CD14-positive monocyte (primary cell): ENCODE results near the gene ANTXR1. TPM values are rescaled to one million over a fixed set of nuclear protein-coding genes. Genes with fewer than 3 reads are reported as not detected.
A peak's percentile ranks its signal among the peaks of the same experiment; 100 is the strongest.

ENCODE experiments used
- DNase-seq, 3 donors: peaks; one replicate each; pipeline ENCODE4 v3.0.0-alpha.2; 2011 to 2022
- H2AFZ ChIP-seq: 2 replicates; pipeline ENCODE4 v1.6.0; 2012; ENCODE audit warnings: mild to moderate bottlenecking, low read depth, low read length, inconsistent platforms; ENCODE audit not compliant: insufficient read depth, poor library complexity, severe bottlenecking
- H3K27ac ChIP-seq, 2 donors: 1 replicate in 1 of 2; 2 replicates in 1 of 2; pipeline ENCODE4 v1.5.1; 2012 to 2013; ENCODE audit warnings: low read length in 2 of 2, control low read depth in 1 of 2, inconsistent platforms in 1 of 2, low read depth in 1 of 2, mild to moderate bottlenecking in 1 of 2
- H3K27me3 ChIP-seq, 2 donors: one replicate each; pipeline versions ENCODE4 v1.6.0 to v1.6.1; 2011 to 2013; ENCODE audit warnings: low read length in 2 of 2; ENCODE audit not compliant: control insufficient read depth in 2 of 2, insufficient read depth in 2 of 2
- H3K36me3 ChIP-seq, 2 donors: replicated peaks in 1 of 2; 1 replicate in 1 of 2; 2 replicates in 1 of 2; pipeline versions ENCODE4 v1.5.1 to v1.6.1; 2012 to 2013; ENCODE audit warnings: low read length in 2 of 2, control low read depth in 1 of 2, inconsistent platforms in 1 of 2, mild to moderate bottlenecking in 1 of 2; ENCODE audit not compliant: insufficient read depth in 2 of 2, control insufficient read depth in 1 of 2
- H3K4me1 ChIP-seq, 2 donors: 1 replicate in 1 of 2; 2 replicates in 1 of 2; pipeline versions ENCODE4 v1.5.1 to v1.6.1; 2012 to 2013; ENCODE audit warnings: low read length in 2 of 2, control low read depth in 1 of 2, inconsistent platforms in 1 of 2, mild to moderate bottlenecking in 1 of 2, moderate library complexity in 1 of 2; ENCODE audit not compliant: insufficient read depth in 2 of 2, control insufficient read depth in 1 of 2
- H3K4me2 ChIP-seq: replicated peaks from 2 replicates; pipeline ENCODE3; 2012; ENCODE audit warnings: low read length, moderate library complexity, mild to moderate bottlenecking; ENCODE audit not compliant: poor library complexity, severe bottlenecking; ENCODE audit errors: extremely low read depth
- H3K4me3 ChIP-seq, 3 experiments: fragments of 200-600 bp in 1 of 3; sonication (generic) in 1 of 3; replicated peaks in 1 of 3; 1 replicate in 2 of 3; 2 replicates in 1 of 3; pipeline ENCODE4 v1.5.1; 2011 to 2013; ENCODE audit warnings: low read length in 3 of 3, mild to moderate bottlenecking in 3 of 3, control low read depth in 2 of 3, low read depth in 2 of 3, inconsistent platforms in 1 of 3, moderate library complexity in 1 of 3
- H3K79me2 ChIP-seq: 2 replicates; pipeline ENCODE4 v1.6.0; 2012; ENCODE audit warnings: mild to moderate bottlenecking, control low read depth, inconsistent platforms, low read length, moderate library complexity; ENCODE audit not compliant: insufficient read depth
- H3K9ac ChIP-seq: 2 replicates; pipeline ENCODE4 v1.6.0; 2017; ENCODE audit warnings: low read length, mild to moderate bottlenecking; ENCODE audit not compliant: insufficient read depth, poor library complexity, severe bottlenecking
- H3K9me3 ChIP-seq, 2 donors: replicated peaks in 1 of 2; 1 replicate in 1 of 2; 2 replicates in 1 of 2; pipeline versions ENCODE4 v1.5.1 to v1.6.1; 2012 to 2013; ENCODE audit warnings: low read length in 2 of 2, control low read depth in 1 of 2; ENCODE audit not compliant: control insufficient read depth in 1 of 2, insufficient read depth in 1 of 2
- H4K20me1 ChIP-seq: 2 replicates; pipeline ENCODE4 v1.6.0; 2012; ENCODE audit warnings: mild to moderate bottlenecking, low read length, control low read depth, moderate library complexity; ENCODE audit not compliant: insufficient read depth
- H3K27ac Mint-ChIP-seq, 7 donors: one replicate each; pipeline ENCODE4 v1.8.0; 2020; ENCODE audit warnings: mild to moderate bottlenecking in 7 of 7, mixed read lengths in 7 of 7, moderate library complexity in 6 of 7, inconsistent platforms in 2 of 7
- H3K27me3 Mint-ChIP-seq, 3 donors: one replicate each; pipeline ENCODE4 v1.8.0; 2021 to 2022; ENCODE audit warnings: low read depth in 3 of 3, mild to moderate bottlenecking in 3 of 3, mixed read lengths in 3 of 3, moderate library complexity in 3 of 3, inconsistent platforms in 1 of 3
- H3K36me3 Mint-ChIP-seq, 2 donors: one replicate each; pipeline ENCODE4 v1.8.0; 2020; ENCODE audit warnings: mixed read lengths in 2 of 2, inconsistent platforms in 1 of 2, mild to moderate bottlenecking in 1 of 2
- H3K4me1 Mint-ChIP-seq: one replicate; pipeline ENCODE4 v1.8.0; 2020; ENCODE audit warnings: mild to moderate bottlenecking, mixed read lengths
- H3K4me3 Mint-ChIP-seq, 2 donors: one replicate each; pipeline ENCODE4 v1.8.0; 2020; ENCODE audit warnings: mild to moderate bottlenecking in 2 of 2, mixed read lengths in 2 of 2, moderate library complexity in 1 of 2
- H3K9me3 Mint-ChIP-seq, 7 donors: one replicate each; pipeline ENCODE4 v1.8.0; 2020 to 2022; ENCODE audit warnings: mixed read lengths in 7 of 7, mild to moderate bottlenecking in 6 of 7, moderate library complexity in 6 of 7, inconsistent platforms in 2 of 7
- CTCF ChIP-seq: fragments of 200-600 bp; IDR thresholded peaks from one replicate; pipeline ENCODE4 v1.8.0; 2022; ENCODE audit warnings: antibody characterized with exemption, mild to moderate bottlenecking
- WGBS: methylation state at CpG from one replicate; pipeline ENCODE4 v1.1.5; 2013; ENCODE audit warnings: missing lambda C conversion rate; ENCODE audit not compliant: insufficient coverage; 5-methylcytosine and 5-hydroxymethylcytosine counted together
- intact Hi-C, 2 donors: fragments of 100-400 bp; cut with micrococcal nuclease; formaldehyde crosslinking; loops; one replicate each; pipeline versions ENCODE4 v1.15.0 to v1.15.1; 2023
- polyA plus RNA-seq, 3 donors: library from polyadenylated mRNA; depleted of rRNA in 1 of 3; unstranded in 2 of 3; stranded (reverse) in 1 of 3; fragments of 300-500 nt in 2 of 3; fragments of >200 nt in 1 of 3; fragmentation: Illumina TruSeq in 2 of 3; gene quantifications; 1 replicate in 2 of 3; 2 replicates in 1 of 3; pipeline ENCODE4 v1.2.3, GENCODE V29; 2012 to 2021

The ANTXR1 gene
- polyA plus RNA-seq, 3 donors: not detected

GRCh38 chr2:69163556-69163955 is 150.6 kb downstream of the ANTXR1 start:
- Mint-ChIP-seq H3K27ac (peak overlapping the region; percentile 86 to 99 (median 97)), H3K27me3 (peaks cover 0 to 2% (median 0%) of the 10 kb centered on the region in 3 donors)

GRCh38 chr2:69164061-69164778 is 151.2 kb downstream of the ANTXR1 start:
- Histone ChIP-seq H3K4me2 (peak overlapping the region; percentile 70), H4K20me1 (no peaks in the 10 kb centered on the region), H3K9me3 (no peaks in the 10 kb centered on the region), H3K4me1 (peaks cover 59 to 67% of the 10 kb centered on the region in 2 donors), H2AFZ (peak overlapping the region; percentile 61), H3K9ac (no peak overlapping the region), H3K27me3 (no peaks in the 10 kb centered on the region), H3K79me2 (no peaks in the 10 kb centered on the region), H3K27ac (peak overlapping the region in 1 of 2 donors; percentile 83), H3K36me3 (no peaks in the 10 kb centered on the region), H3K4me3 (peak overlapping the region in 1 of 3 experiments; percentile 57)
- Mint-ChIP-seq H3K27me3 (peaks cover 0 to 4% (median 0%) of the 10 kb centered on the region in 3 donors), H3K4me1 (peaks cover 57% of the 10 kb centered on the region), H3K4me3 (peak overlapping the region in 1 of 2 donors; percentile 54), H3K36me3 (peaks cover 0 to 4% of the 10 kb centered on the region in 2 donors), H3K27ac (peak overlapping the region in 6 of 7 donors; percentile 77 to 99 (median 92)), H3K9me3 (peaks cover 0 to 2% (median 0%) of the 10 kb centered on the region in 7 donors)
- WGBS: 92% methylated on average over 4 of the region's 8 CpGs
- no peak for TF ChIP-seq CTCF
- intact Hi-C loops: no loop called here
- peak in 2 of 3 donors; percentile 49 for DNase-seq

More at GRCh38 chr2:69163556-69163955, 150.6 kb downstream of the ANTXR1 start:
- Mint-ChIP-seq H3K36me3 (peaks cover 0 to 4% of the 10 kb centered on the region in 2 donors), H3K4me1 (peaks cover 57% of the 10 kb centered on the region), H3K4me3 (peak overlapping the region; percentile 73 to 94), H3K9me3 (peaks cover 0 to 2% (median 0%) of the 10 kb centered on the region in 7 donors)
- Histone ChIP-seq H3K9me3 (no peaks in the 10 kb centered on the region), H3K4me1 (peaks cover 59 to 67% of the 10 kb centered on the region in 2 donors), H3K79me2 (no peaks in the 10 kb centered on the region), H3K9ac (peak overlapping the region; percentile 13), H3K4me2 (peak overlapping the region; percentile 70), H3K36me3 (no peaks in the 10 kb centered on the region), H3K27me3 (no peaks in the 10 kb centered on the region), H3K4me3 (peak overlapping the region in 2 of 3 experiments; percentile 33 to 57), H4K20me1 (no peaks in the 10 kb centered on the region), H3K27ac (peak overlapping the region; percentile 38 to 83), H2AFZ (peak overlapping the region; percentile 55)
- TF ChIP-seq CTCF: no peak
- no CpG with 5 or more reads among the region's 7 CpGs for WGBS
- peak in 1 of 3 donors; percentile 17 for DNase-seq
- intact Hi-C loops: no loop called here
